Measurements from ENCODE around the gene RABGGTA.

The RABGGTA gene

GRCh38 chr14:24293525-24293924 lies 22.1 kb upstream of the RABGGTA start:
- TF ChIP-seq SUZ12 (IDR thresholded peaks at IDR 0.05) (no peak), LEF1 (IDR thresholded peaks at IDR 0.05; ENCODE audit: borderline replicate concordance) (no peak), L3MBTL2 (conservative IDR thresholded peaks at IDR 0.05) (no peak), BHLHE40 (IDR thresholded peaks at IDR 0.05; ENCODE audit: borderline replicate concordance) (no peak), FOXA1 (IDR thresholded peaks at IDR 0.05) (no peak), FOXK2 (IDR thresholded peaks at IDR 0.05) (no peak), ARNT (IDR thresholded peaks at IDR 0.05) (no peak), FOXM1 (IDR thresholded peaks at IDR 0.05; ENCODE audit: borderline replicate concordance) (no peak), CTBP1 (IDR thresholded peaks at IDR 0.05; ENCODE audit: borderline replicate concordance) (no peak), ZNF384 (IDR thresholded peaks at IDR 0.05) (no peak), TARDBP (IDR thresholded peaks at IDR 0.05) (no peak), NFRKB (IDR thresholded peaks at IDR 0.05) (no peak), PKNOX1 (IDR thresholded peaks at IDR 0.05) (no peak), SP1 (IDR thresholded peaks at IDR 0.05) (no peak)
- ChIA-PET POLR2A (interaction anchor here (1.0 to 2.9 kb wide), 2 partner anchors 51 to 147 kb away, joined by 5 to 22 read pairs; partner anchors contain the start of genes PSME2, RNF31 and TINF2), CTCF (interaction anchor here (1.2 to 1.9 kb wide), 3 partner anchors 14 to 51 kb away, joined by 5 to 8 read pairs (median 5); partner anchors contain the start of genes CIDEB and TINF2)
- no peak for DNase-seq (ENCODE audit: extremely low spot score)

GRCh38 chr14:24292118-24292807 lies 20.9 kb upstream of the RABGGTA start:
- no peak for DNase-seq (ENCODE audit: extremely low spot score)
- no peak for TF ChIP-seq PKNOX1 (IDR thresholded peaks at IDR 0.05)
- no peak for TF ChIP-seq L3MBTL2 (conservative IDR thresholded peaks at IDR 0.05)
- no peak for TF ChIP-seq TARDBP (IDR thresholded peaks at IDR 0.05)
- TF ChIP-seq SP1 (IDR thresholded peaks at IDR 0.05), result no peak
- no peak for TF ChIP-seq ELF4 (IDR thresholded peaks at IDR 0.05)
- TF ChIP-seq HDGF (IDR thresholded peaks at IDR 0.05; ENCODE audit: borderline replicate concordance), result no peak
- no peak for TF ChIP-seq ARNT (IDR thresholded peaks at IDR 0.05)
- TF ChIP-seq BHLHE40 (IDR thresholded peaks at IDR 0.05; ENCODE audit: borderline replicate concordance), result no peak
- TF ChIP-seq LEF1 (IDR thresholded peaks at IDR 0.05; ENCODE audit: borderline replicate concordance), result no peak
- no peak for TF ChIP-seq FOXM1 (IDR thresholded peaks at IDR 0.05; ENCODE audit: borderline replicate concordance)
- no peak for TF ChIP-seq FOXA1 (IDR thresholded peaks at IDR 0.05)
- TF ChIP-seq SUZ12 (IDR thresholded peaks at IDR 0.05), result no peak
- ChIA-PET POLR2A (interaction anchor here (0.6 to 2.9 kb wide), 5 partner anchors 21 to 355 kb away, joined by 3 to 22 read pairs (median 5); partner anchors contain the start of genes PSME2, RABGGTA, RNF31 and TINF2), CTCF (interaction anchor here (1.2 to 1.9 kb wide), 3 partner anchors 16 to 50 kb away, joined by 5 to 8 read pairs (median 5); partner anchors contain the start of genes CIDEB and TINF2)

GRCh38 chr14:24291446-24292117 lies 20.2 kb upstream of the RABGGTA start:
- ChIA-PET CTCF (interaction anchor here (1.7 to 1.9 kb wide), 2 partner anchors 16 to 20 kb away, joined by 6 to 8 read pairs; partner anchors contain the start of genes CIDEB and RABGGTA), POLR2A (interaction anchor here (0.6 to 2.9 kb wide), 6 partner anchors 8 to 354 kb away, joined by 3 to 22 read pairs (median 4); partner anchors contain the start of genes DHRS1, NOP9, RABGGTA and TINF2)
- no peak for DNase-seq (ENCODE audit: extremely low spot score)
- TF ChIP-seq ARNT (IDR thresholded peaks at IDR 0.05) (no peak), ZNF384 (IDR thresholded peaks at IDR 0.05) (no peak), LEF1 (IDR thresholded peaks at IDR 0.05; ENCODE audit: borderline replicate concordance) (no peak), HDGF (IDR thresholded peaks at IDR 0.05; ENCODE audit: borderline replicate concordance) (no peak), L3MBTL2 (conservative IDR thresholded peaks at IDR 0.05) (no peak), FOXM1 (IDR thresholded peaks at IDR 0.05; ENCODE audit: borderline replicate concordance) (no peak), SUZ12 (IDR thresholded peaks at IDR 0.05) (no peak), FOXA1 (IDR thresholded peaks at IDR 0.05) (no peak), CTBP1 (IDR thresholded peaks at IDR 0.05; ENCODE audit: borderline replicate concordance) (no peak), BHLHE40 (IDR thresholded peaks at IDR 0.05; ENCODE audit: borderline replicate concordance) (no peak), PKNOX1 (IDR thresholded peaks at IDR 0.05) (no peak), TARDBP (IDR thresholded peaks at IDR 0.05) (no peak)

GRCh38 chr14:24290746-24291145 lies 19.3 kb upstream of the RABGGTA start:
- TF ChIP-seq FOXM1 (IDR thresholded peaks at IDR 0.05; ENCODE audit: borderline replicate concordance) (no peak), LEF1 (IDR thresholded peaks at IDR 0.05; ENCODE audit: borderline replicate concordance) (no peak), CTBP1 (IDR thresholded peaks at IDR 0.05; ENCODE audit: borderline replicate concordance) (no peak), HDGF (IDR thresholded peaks at IDR 0.05; ENCODE audit: borderline replicate concordance) (no peak), NFRKB (IDR thresholded peaks at IDR 0.05) (no peak)
- CTCF ChIA-PET, result interaction anchor here (1.7 kb wide), 1 partner anchor 19 kb away, joined by 6 read pairs; the partner anchor contains the start of gene RABGGTA
- no peak for DNase-seq (ENCODE audit: extremely low spot score)
- POLR2A ChIA-PET, result interaction anchor here (0.9 to 2.9 kb wide), 4 partner anchors 8 to 48 kb away, joined by 3 to 22 read pairs (median 8); partner anchors contain the start of genes DHRS1, NOP9, RABGGTA and TINF2

- POLR2A ChIA-PET, result interaction anchor here (0.7 to 1.4 kb wide), 5 partner anchors 19 to 152 kb away, joined by 3 to 6 read pairs (median 4); partner anchors contain the start of genes CHMP4A and TINF2
- DNase-seq (ENCODE audit: extremely low spot score), result no peak
- TF ChIP-seq FOXK2 (IDR thresholded peaks at IDR 0.05) (no peak), FOXM1 (IDR thresholded peaks at IDR 0.05; ENCODE audit: borderline replicate concordance) (no peak), TARDBP (IDR thresholded peaks at IDR 0.05) (no peak), NFRKB (IDR thresholded peaks at IDR 0.05) (no peak), HDGF (IDR thresholded peaks at IDR 0.05; ENCODE audit: borderline replicate concordance) (no peak), ZNF384 (IDR thresholded peaks at IDR 0.05) (no peak), SUZ12 (IDR thresholded peaks at IDR 0.05) (no peak), ELF4 (IDR thresholded peaks at IDR 0.05) (no peak)
- CTCF ChIA-PET, result interaction anchor here (0.6 to 1.7 kb wide), 2 partner anchors 9 to 18 kb away, joined by 4 to 6 read pairs; partner anchors contain the start of gene RABGGTA
Measured at GRCh38 chr14:24289649-24290280, 18.4 kb upstream of the RABGGTA start.

Data from HEK293T (cell line).